WTC11 (cell line): Measurements from ENCODE around the gene TVP23B.
"Not testable (repeated sequence)": the region's sequence is repeated elsewhere in the genome, so short reads cannot be mapped to it uniquely, and the experiment has no call there.

Source experiments
- ZBTB21 ChIP-seq: sonication (generic); formaldehyde crosslinking; IDR thresholded peaks from 2 replicates; pipeline ENCODE4 v1.8.1; 2023; ENCODE audit warnings: mild to moderate bottlenecking, missing genetic modification reagents, borderline replicate concordance
- ZNF232 ChIP-seq: sonication (generic); formaldehyde crosslinking; IDR thresholded peaks from 2 replicates; pipeline ENCODE4 v1.8.0; 2022; ENCODE audit warnings: mild to moderate bottlenecking, missing genetic modification reagents
- TF ChIP-seq, protein P1 (sequence below): fragments of 200-600 bp; IDR thresholded peaks from 2 replicates; pipeline ENCODE4 v1.8.0; 2022; ENCODE audit warnings: antibody characterized with exemption

DNA sequence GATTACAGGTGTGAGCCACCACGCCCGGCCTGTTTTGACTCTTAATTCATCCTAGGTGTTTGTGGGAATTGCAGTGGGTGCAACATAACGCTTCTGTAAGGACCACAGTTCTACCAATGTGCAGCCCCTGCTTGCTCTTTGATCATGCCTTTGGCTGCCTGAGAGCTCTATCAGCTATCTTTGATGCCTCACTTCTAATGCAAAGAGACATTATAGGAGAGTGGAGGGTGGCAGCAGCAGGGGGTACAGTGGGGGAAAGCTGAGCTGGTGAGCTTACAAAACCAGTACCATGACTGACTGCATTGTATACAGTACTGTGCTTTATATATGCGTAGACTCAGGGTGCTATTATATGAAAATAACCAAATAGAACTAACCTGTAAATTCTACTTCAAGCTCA, 10.4 kb upstream of the TVP23B start:
- not testable (repeated sequence) for TF ChIP-seq ZNF232 (CRISPR knock-in tag); ZBTB21
- TF ChIP-seq, protein P1, sequence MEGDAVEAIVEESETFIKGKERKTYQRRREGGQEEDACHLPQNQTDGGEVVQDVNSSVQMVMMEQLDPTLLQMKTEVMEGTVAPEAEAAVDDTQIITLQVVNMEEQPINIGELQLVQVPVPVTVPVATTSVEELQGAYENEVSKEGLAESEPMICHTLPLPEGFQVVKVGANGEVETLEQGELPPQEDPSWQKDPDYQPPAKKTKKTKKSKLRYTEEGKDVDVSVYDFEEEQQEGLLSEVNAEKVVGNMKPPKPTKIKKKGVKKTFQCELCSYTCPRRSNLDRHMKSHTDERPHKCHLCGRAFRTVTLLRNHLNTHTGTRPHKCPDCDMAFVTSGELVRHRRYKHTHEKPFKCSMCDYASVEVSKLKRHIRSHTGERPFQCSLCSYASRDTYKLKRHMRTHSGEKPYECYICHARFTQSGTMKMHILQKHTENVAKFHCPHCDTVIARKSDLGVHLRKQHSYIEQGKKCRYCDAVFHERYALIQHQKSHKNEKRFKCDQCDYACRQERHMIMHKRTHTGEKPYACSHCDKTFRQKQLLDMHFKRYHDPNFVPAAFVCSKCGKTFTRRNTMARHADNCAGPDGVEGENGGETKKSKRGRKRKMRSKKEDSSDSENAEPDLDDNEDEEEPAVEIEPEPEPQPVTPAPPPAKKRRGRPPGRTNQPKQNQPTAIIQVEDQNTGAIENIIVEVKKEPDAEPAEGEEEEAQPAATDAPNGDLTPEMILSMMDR: not testable (repeated sequence)
